DOHH2 (cell line): ENCODE measurements around the gene FRY.

Experiments used
- CTCF ChIP-seq: fragments of 200-600 bp; sonication (generic); IDR thresholded peaks from one replicate; pipeline ENCODE4 v1.5.1; 2014; ENCODE audit warnings: antibody characterized with exemption, mild to moderate bottlenecking, low read depth, low read length; ENCODE audit not compliant: poor library complexity, severe bottlenecking
- EZH2phosphoT487 ChIP-seq: fragments of 200-600 bp; sonication (generic); IDR thresholded peaks from 2 replicates; pipeline ENCODE4 v1.6.1; 2017; ENCODE audit warnings: borderline replicate concordance, mild to moderate bottlenecking, antibody characterized with exemption, low read length, moderate library complexity, mixed read lengths

- TF ChIP-seq CTCF (no peak), EZH2phosphoT487 (no peak)
These were observed 298.9 kb downstream of the FRY start for GRCh38 chr13:32330441-32330840.
